Peyer's patch (tissue), 4 donors: ENCODE measurements around the gene NKX1-1.

Source experiments
- POLR2A ChIP-seq, 2 donors: fragments of 450-650 bp; IDR thresholded peaks; one replicate each; pipeline ENCODE4 v1.5.1; 2017; ENCODE audit warnings: antibody characterized with exemption in 2 of 2, mild to moderate bottlenecking in 2 of 2, moderate library complexity in 2 of 2
- TF ChIP-seq, protein P1 (sequence below), 6 experiments: fragments of 450-650 bp in 4 of 6; fragments of 200-600 bp in 2 of 6; sonication (generic) in 1 of 6; IDR thresholded peaks; one replicate each; pipeline ENCODE4 v1.5.1; 2017 to 2019; ENCODE audit warnings: antibody characterized with exemption in 6 of 6, mild to moderate bottlenecking in 3 of 6, moderate library complexity in 1 of 6

DNA sequence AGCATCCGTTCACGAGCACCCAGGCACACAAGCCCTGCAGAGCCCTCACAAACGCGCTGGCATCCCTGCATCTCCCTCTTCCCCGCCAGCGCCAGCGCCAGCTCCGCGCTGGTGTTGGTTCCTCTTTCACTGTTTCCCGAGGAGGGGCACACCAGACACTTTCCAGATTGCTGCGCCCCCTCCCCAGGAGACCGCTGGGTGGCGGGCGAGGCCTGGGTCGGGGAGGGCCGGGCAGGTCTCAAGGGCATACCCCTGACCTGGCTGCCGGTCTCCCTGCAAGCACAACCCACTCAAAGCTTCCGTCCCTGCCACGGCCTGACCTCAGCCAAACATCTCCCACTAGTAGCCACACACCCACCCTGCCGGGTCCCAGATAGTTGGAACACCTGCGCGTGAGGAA, 2.2 kb upstream of the NKX1-1 start:
- TF ChIP-seq, protein P1, sequence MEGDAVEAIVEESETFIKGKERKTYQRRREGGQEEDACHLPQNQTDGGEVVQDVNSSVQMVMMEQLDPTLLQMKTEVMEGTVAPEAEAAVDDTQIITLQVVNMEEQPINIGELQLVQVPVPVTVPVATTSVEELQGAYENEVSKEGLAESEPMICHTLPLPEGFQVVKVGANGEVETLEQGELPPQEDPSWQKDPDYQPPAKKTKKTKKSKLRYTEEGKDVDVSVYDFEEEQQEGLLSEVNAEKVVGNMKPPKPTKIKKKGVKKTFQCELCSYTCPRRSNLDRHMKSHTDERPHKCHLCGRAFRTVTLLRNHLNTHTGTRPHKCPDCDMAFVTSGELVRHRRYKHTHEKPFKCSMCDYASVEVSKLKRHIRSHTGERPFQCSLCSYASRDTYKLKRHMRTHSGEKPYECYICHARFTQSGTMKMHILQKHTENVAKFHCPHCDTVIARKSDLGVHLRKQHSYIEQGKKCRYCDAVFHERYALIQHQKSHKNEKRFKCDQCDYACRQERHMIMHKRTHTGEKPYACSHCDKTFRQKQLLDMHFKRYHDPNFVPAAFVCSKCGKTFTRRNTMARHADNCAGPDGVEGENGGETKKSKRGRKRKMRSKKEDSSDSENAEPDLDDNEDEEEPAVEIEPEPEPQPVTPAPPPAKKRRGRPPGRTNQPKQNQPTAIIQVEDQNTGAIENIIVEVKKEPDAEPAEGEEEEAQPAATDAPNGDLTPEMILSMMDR (IDR thresholded peaks at IDR 0.05): no peak
- no peak for TF ChIP-seq POLR2A (IDR thresholded peaks at IDR 0.05)
